ENCODE results near the gene HLA-DQB1.

- TF ChIP-seq EZH2phosphoT487 (IDR thresholded peaks at IDR 0.05; ENCODE audit: insufficient read depth, low read depth) (no peak), EZH2 (IDR thresholded peaks at IDR 0.05; ENCODE audit: insufficient read depth, poor library complexity, severe bottlenecking) (no peak)
Measured at GRCh38 chr6:32665661-32666060, 796 bp downstream of the HLA-DQB1 start.
